Keratinocyte (primary cell): ENCODE data around the gene MRPL45. TPM values are rescaled to one million over a fixed set of nuclear protein-coding genes. Genes with fewer than 3 reads are reported as not detected.

Experiments used
- DNase-seq: peaks from one replicate; pipeline ENCODE4 v3.0.0-alpha.2; 2011; ENCODE audit warnings: low read depth, missing footprints, low spot score
- FAIRE-seq: peaks from 2 replicates; lab custom pipeline; 2011; peaks lifted over from hg19 to GRCh38; lab: Jason Lieb, UNC
- H2AFZ ChIP-seq: 2 replicates; pipeline ENCODE4 v1.6.0; 2012; ENCODE audit warnings: low read length, control low read depth, inconsistent platforms; ENCODE audit not compliant: control insufficient read depth
- H3K27ac ChIP-seq: 2 replicates; pipeline ENCODE4 v1.5.1; 2011; ENCODE audit warnings: low read length; ENCODE audit not compliant: control insufficient read depth, insufficient read depth
- H3K27me3 ChIP-seq: 3 replicates; pipeline ENCODE4 v1.6.0; 2011; ENCODE audit warnings: low read length; ENCODE audit not compliant: control insufficient read depth, insufficient read depth; ENCODE audit errors: extremely low read depth
- H3K36me3 ChIP-seq, 2 experiments: 2 replicates in 1 of 2; 3 replicates in 1 of 2; pipeline ENCODE4 v1.5.1; 2011; ENCODE audit warnings: low read length in 2 of 2, mild to moderate bottlenecking in 1 of 2; ENCODE audit not compliant: control insufficient read depth in 2 of 2, insufficient read depth in 2 of 2; ENCODE audit errors: extremely low read depth in 1 of 2
- H3K4me1 ChIP-seq: 3 replicates; pipeline ENCODE4 v1.5.1; 2011; ENCODE audit warnings: low read length; ENCODE audit not compliant: control insufficient read depth, insufficient read depth; ENCODE audit errors: extremely low read depth
- H3K4me2 ChIP-seq: 3 replicates; pipeline ENCODE4 v1.6.0; 2011; ENCODE audit warnings: low read depth, low read length; ENCODE audit not compliant: control insufficient read depth, insufficient read depth; ENCODE audit errors: extremely low read depth
- H3K4me3 ChIP-seq, 3 experiments: fragments of 200-600 bp in 1 of 3; sonication (generic) in 1 of 3; 2 replicates in 2 of 3; 3 replicates in 1 of 3; pipeline ENCODE4 v1.5.1; 2011 to 2016; ENCODE audit warnings: low read length in 3 of 3, mild to moderate bottlenecking in 3 of 3, control low read depth in 2 of 3, inconsistent platforms in 1 of 3, low read depth in 1 of 3, mixed read lengths in 1 of 3, mixed run types in 1 of 3, moderate library complexity in 1 of 3; ENCODE audit not compliant: control insufficient read depth in 2 of 3, insufficient read depth in 2 of 3; ENCODE audit errors: extremely low read depth in 1 of 3
- H3K79me2 ChIP-seq: 2 replicates; pipeline ENCODE4 v1.6.0; 2012; ENCODE audit warnings: low read length; ENCODE audit not compliant: control insufficient read depth, insufficient read depth
- H3K9ac ChIP-seq: 3 replicates; pipeline ENCODE4 v1.6.0; 2011; ENCODE audit warnings: low read length; ENCODE audit not compliant: control insufficient read depth, insufficient read depth; ENCODE audit errors: extremely low read depth
- H3K9me1 ChIP-seq: 3 replicates; pipeline ENCODE4 v1.6.0; 2011; ENCODE audit warnings: low read length; ENCODE audit not compliant: control insufficient read depth, insufficient read depth; ENCODE audit errors: extremely low read depth
- H3K9me3 ChIP-seq: 2 replicates; pipeline ENCODE4 v1.5.1; 2012; ENCODE audit warnings: low read depth, low read length; ENCODE audit not compliant: control insufficient read depth
- H4K20me1 ChIP-seq: 3 replicates; pipeline ENCODE4 v1.6.0; 2011; ENCODE audit warnings: low read length; ENCODE audit not compliant: control insufficient read depth, insufficient read depth; ENCODE audit errors: extremely low read depth
- EZH2 ChIP-seq: IDR thresholded peaks from one replicate; pipeline ENCODE4 v1.6.1; 2012; ENCODE audit warnings: inconsistent platforms, mild to moderate bottlenecking, low read length, moderate library complexity
- dilution Hi-C: fragments of 300-500 bp; cut with MboI; formaldehyde crosslinking; loops from one replicate; pipeline ENCODE4 v1.7.0; 2020; ENCODE audit warnings: low sequenced_read_pairs; ENCODE audit not compliant: extremely low pct_ligation_motif_present
- polyA plus RNA-seq, 5 experiments: library from polyadenylated mRNA; depleted of rRNA in 3 of 5; stranded (reverse) in 3 of 5; stranded (forward) in 1 of 5; unstranded in 1 of 5; fragments of >200 nt; gene quantifications; 1 replicate in 1 of 5; 2 replicates in 3 of 5; 3 replicates in 1 of 5; pipeline versions ENCODE4 v1.2.1 to v1.2.3, GENCODE V29; 2011 to 2012; ENCODE audit warnings: missing spikeins in 2 of 5, low read depth in 1 of 5, low replicate concordance in 1 of 5
- TF ChIP-seq, protein P1 (sequence below), 3 experiments: IDR thresholded peaks in 1 of 3; conservative IDR thresholded peaks in 1 of 3; optimal IDR thresholded peaks in 1 of 3; 2 replicates in 2 of 3; 3 replicates in 1 of 3; pipeline versions ENCODE3 to v1.5.1; 2011; ENCODE audit warnings: low read length in 3 of 3, mild to moderate bottlenecking in 3 of 3, moderate library complexity in 2 of 3, control low read depth in 1 of 3, inconsistent platforms in 1 of 3; ENCODE audit not compliant: insufficient read depth in 2 of 3; ENCODE audit errors: extremely low read depth in 1 of 3

Gene MRPL45
- polyA plus RNA-seq, 1 donor (not counting 4 experiments of a cell fraction or from before 2014, with no cell fraction given) = 64.9 TPM

DNA sequence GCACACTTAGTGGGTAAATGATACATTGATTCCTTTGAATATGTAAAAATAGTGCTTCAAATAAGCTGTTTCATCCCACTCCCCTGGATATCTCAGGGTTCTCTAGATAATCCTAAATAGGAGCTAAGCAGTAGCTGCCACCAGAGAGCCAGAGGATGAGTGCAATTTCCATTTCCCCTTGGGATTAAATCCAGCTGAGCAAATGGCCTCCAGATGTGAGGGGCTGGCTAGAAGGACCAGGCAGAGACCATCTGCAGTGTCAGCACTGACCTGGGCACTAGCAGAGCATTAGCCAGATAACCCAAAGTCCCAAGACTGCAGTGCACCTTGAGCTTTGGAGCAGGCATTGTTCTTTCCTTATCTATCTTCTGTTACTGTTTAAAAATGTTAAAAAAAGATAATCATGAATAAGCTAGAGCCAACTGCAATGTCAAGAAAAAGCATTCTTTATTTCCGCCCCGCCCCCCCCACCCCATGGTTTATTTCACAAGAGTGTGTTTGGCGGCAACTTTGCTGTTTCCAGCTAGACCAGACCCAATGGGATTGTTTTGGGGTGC lies 27.3 kb downstream of the MRPL45 start:
- no peak for FAIRE-seq
- no peak overlapping the region for H3K4me2 ChIP-seq

DNA sequence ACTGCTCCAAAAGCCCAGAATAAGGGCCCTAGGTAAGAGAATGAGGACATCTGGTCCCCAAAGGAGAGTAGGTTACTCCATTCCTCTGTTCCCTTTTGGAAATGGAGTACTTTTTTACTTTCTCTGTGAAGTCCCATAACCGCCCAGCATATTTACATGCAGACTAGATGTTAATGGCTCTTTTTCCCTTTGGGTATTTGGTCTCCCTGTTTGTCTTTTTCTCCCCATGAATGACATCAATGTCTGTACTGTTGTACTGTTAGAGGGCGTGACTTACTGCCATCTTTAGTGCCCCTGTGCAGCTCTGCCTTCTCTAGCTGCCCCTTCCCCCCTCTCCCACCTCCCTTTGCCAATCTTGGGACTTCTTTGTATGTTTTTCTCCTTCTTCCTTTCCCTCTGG lies 27.8 kb downstream of the MRPL45 start:
- no peak for FAIRE-seq
- no peak for DNase-seq
- H3K4me3 ChIP-seq = no peak overlapping the region
- TF ChIP-seq, protein P1, sequence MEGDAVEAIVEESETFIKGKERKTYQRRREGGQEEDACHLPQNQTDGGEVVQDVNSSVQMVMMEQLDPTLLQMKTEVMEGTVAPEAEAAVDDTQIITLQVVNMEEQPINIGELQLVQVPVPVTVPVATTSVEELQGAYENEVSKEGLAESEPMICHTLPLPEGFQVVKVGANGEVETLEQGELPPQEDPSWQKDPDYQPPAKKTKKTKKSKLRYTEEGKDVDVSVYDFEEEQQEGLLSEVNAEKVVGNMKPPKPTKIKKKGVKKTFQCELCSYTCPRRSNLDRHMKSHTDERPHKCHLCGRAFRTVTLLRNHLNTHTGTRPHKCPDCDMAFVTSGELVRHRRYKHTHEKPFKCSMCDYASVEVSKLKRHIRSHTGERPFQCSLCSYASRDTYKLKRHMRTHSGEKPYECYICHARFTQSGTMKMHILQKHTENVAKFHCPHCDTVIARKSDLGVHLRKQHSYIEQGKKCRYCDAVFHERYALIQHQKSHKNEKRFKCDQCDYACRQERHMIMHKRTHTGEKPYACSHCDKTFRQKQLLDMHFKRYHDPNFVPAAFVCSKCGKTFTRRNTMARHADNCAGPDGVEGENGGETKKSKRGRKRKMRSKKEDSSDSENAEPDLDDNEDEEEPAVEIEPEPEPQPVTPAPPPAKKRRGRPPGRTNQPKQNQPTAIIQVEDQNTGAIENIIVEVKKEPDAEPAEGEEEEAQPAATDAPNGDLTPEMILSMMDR (optimal IDR thresholded peaks at IDR 0.05 in 1 of 3, IDR thresholded peaks at IDR 0.05 in 1 of 3, conservative IDR thresholded peaks at IDR 0.05 in 1 of 3; ENCODE audit: extremely low read depth in 1 of 3, insufficient read depth in 2 of 3, low read length in 3 of 3) = no peak
- TF ChIP-seq EZH2 = no peak
- H3K79me2 ChIP-seq = no peaks in the 10 kb centered on the region
- H3K9ac ChIP-seq = no peak overlapping the region
- H3K9me3 ChIP-seq = no peaks in the 10 kb centered on the region
- H3K27me3 ChIP-seq = no peaks in the 10 kb centered on the region
- H2AFZ ChIP-seq = no peak overlapping the region
- H3K27ac ChIP-seq = no peak overlapping the region
- peaks cover 6 to 12% of the 10 kb centered on the region in 2 experiments for H3K36me3 ChIP-seq
- no peaks in the 10 kb centered on the region for H3K9me1 ChIP-seq
- no peaks in the 10 kb centered on the region for H4K20me1 ChIP-seq
- dilution Hi-C loops = no loop called here
- H3K4me2 ChIP-seq = no peak overlapping the region
- H3K4me1 ChIP-seq = peaks cover 10% of the 10 kb centered on the region

More for the DNA sequence above, 27.3 kb downstream of the MRPL45 start:
- TF ChIP-seq, protein P1 (optimal IDR thresholded peaks at IDR 0.05 in 1 of 3, IDR thresholded peaks at IDR 0.05 in 1 of 3, conservative IDR thresholded peaks at IDR 0.05 in 1 of 3; ENCODE audit: extremely low read depth in 1 of 3, insufficient read depth in 2 of 3, low read length in 3 of 3) = no peak
- no peak for TF ChIP-seq EZH2
- H3K27ac ChIP-seq = no peak overlapping the region
- peaks cover 9 to 12% of the 10 kb centered on the region in 2 experiments for H3K36me3 ChIP-seq
- H3K79me2 ChIP-seq = no peaks in the 10 kb centered on the region
- no peaks in the 10 kb centered on the region for H3K9me1 ChIP-seq
- H3K27me3 ChIP-seq = no peaks in the 10 kb centered on the region
- H3K4me1 ChIP-seq = peaks cover 10% of the 10 kb centered on the region
- H3K9me3 ChIP-seq = no peaks in the 10 kb centered on the region
- no peak overlapping the region for H2AFZ ChIP-seq
- H3K9ac ChIP-seq = no peak overlapping the region
- DNase-seq = no peak
- dilution Hi-C loops = no loop called here
- no peaks in the 10 kb centered on the region for H4K20me1 ChIP-seq
- no peak overlapping the region for H3K4me3 ChIP-seq
